ENCODE measurements around the gene PSKH1.

Gene PSKH1

DNA sequence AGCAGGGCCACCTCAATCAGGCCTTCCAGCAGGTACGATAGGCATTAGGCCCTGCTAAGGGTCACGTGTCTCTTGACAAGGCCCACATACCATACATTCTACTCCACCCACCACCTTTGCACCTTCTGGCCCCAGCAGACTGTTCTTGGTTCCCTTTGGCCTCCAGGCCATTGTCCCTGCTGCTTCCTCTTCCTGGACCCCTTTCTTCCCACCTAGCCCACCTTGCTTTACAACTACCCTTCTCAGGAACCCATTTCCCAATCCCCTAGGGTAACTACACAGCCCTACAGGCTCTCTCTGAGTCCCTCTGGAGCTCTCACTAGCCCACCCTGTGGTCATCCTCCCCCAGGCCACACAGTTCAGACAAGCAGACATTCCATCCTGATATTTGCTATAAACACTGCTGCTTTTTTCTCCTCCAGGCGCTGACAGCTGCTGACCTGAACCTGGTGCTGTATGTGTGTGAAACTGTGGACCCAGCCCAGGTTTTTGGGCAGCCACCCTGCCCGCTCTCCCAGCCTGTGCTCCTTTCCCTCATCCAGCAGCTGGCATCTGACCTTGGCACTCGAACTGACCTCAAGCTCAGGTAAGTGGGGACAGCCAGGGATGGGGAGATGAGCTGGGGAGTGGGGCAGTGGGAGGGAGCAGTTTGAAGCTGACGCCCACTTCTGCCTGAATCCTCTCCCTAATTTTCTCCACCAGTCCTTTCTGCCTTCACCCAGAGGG, 9.7 kb upstream of the PSKH1 start:
- Histone ChIP-seq H3K4me3 (ENCODE audit: low read length) (no peak overlapping the region), H3K4me1 (ENCODE audit: control insufficient read depth, insufficient read depth, low read length) (peaks cover 3% of the 10 kb centered on the region), H3K36me3 (ENCODE audit: control insufficient read depth, insufficient read depth, low read length) (peaks cover 57% of the 10 kb centered on the region), H3K9ac (ENCODE audit: low read length) (no peak overlapping the region), H3K27me3 (ENCODE audit: control insufficient read depth, insufficient read depth, low read length) (no peaks in the 10 kb centered on the region), H3K27ac (ENCODE audit: low read depth, low read length) (no peak overlapping the region)

DNA sequence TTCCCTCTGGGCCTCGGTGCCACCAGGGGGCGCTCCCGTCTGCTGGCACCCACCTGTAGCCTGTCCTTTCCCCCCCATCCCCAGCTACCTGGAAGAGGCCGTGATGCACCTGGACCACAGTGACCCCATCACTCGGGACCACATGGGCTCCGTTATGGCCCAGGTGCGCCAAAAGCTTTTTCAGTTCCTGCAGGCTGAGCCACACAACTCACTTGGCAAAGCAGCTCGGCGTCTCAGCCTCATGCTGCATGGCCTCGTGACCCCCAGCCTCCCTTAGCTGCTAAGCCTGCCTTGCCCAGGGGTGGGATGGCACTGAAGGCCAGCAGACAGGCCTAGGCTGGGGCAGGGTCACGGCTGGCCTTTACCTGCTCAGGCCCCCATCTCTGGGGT, 9.2 kb upstream of the PSKH1 start:
- Histone ChIP-seq H3K4me1 (ENCODE audit: control insufficient read depth, insufficient read depth, low read length) (peaks cover 3% of the 10 kb centered on the region), H3K36me3 (ENCODE audit: control insufficient read depth, insufficient read depth, low read length) (peaks cover 51% of the 10 kb centered on the region), H3K27me3 (ENCODE audit: control insufficient read depth, insufficient read depth, low read length) (no peaks in the 10 kb centered on the region), H3K27ac (ENCODE audit: low read depth, low read length) (no peak overlapping the region), H3K9ac (ENCODE audit: low read length) (no peak overlapping the region), H3K4me3 (ENCODE audit: low read length) (no peak overlapping the region)

- peaks cover 3% of the 10 kb centered on the region for H3K4me1 ChIP-seq (ENCODE audit: control insufficient read depth, insufficient read depth, low read length)
- peaks cover 44% of the 10 kb centered on the region for H3K36me3 ChIP-seq (ENCODE audit: control insufficient read depth, insufficient read depth, low read length)
- peak within 1 kb of the TSS; percentile 34 for H3K27ac ChIP-seq (ENCODE audit: low read depth, low read length)
- H3K4me3 ChIP-seq (ENCODE audit: low read length): no peak within 1 kb of the TSS
- H3K9ac ChIP-seq (ENCODE audit: low read length): no peak within 1 kb of the TSS
- H3K27me3 ChIP-seq (ENCODE audit: control insufficient read depth, insufficient read depth, low read length): no peaks in the 10 kb centered on the region
Observed at GRCh38 chr16:67884684-67885083, 8.4 kb upstream of the PSKH1 start, which contains the start of gene NRN1L. NRN1L (plus strand) TSS chr16:67884885; CDS start chr16:67884904, 19 bp downstream.

GRCh38 chr16:67885545-67885944, 7.5 kb upstream of the PSKH1 start:
- peaks cover 36% of the 10 kb centered on the region for H3K36me3 ChIP-seq (ENCODE audit: control insufficient read depth, insufficient read depth, low read length)
- H3K4me1 ChIP-seq (ENCODE audit: control insufficient read depth, insufficient read depth, low read length): peaks cover 3% of the 10 kb centered on the region
- no peak overlapping the region for H3K9ac ChIP-seq (ENCODE audit: low read length)
- no peaks in the 10 kb centered on the region for H3K27me3 ChIP-seq (ENCODE audit: control insufficient read depth, insufficient read depth, low read length)
- H3K4me3 ChIP-seq (ENCODE audit: low read length): no peak overlapping the region
- no peak overlapping the region for H3K27ac ChIP-seq (ENCODE audit: low read depth, low read length)

DNA sequence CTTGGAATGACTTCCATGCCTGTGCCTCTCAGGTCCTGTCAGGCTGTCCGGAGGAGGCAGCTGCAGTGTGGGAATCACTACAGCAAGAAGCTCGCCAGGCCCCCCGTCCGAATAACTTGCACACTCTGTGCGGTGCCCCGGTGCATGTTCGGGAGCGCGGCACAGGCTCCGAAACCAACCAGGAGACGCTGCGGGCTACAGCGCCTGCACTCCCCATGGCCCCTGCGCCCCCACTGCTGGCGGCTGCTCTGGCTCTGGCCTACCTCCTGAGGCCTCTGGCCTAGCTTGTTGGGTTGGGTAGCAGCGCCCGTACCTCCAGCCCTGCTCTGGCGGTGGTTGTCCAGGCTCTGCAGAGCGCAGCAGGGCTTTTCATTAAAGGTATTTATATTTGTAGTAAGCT, 7.1 kb upstream of the PSKH1 start:
- H3K27ac ChIP-seq (ENCODE audit: low read depth, low read length): no peak overlapping the region
- no peaks in the 10 kb centered on the region for H3K27me3 ChIP-seq (ENCODE audit: control insufficient read depth, insufficient read depth, low read length)
- H3K4me1 ChIP-seq (ENCODE audit: control insufficient read depth, insufficient read depth, low read length): peaks cover 3% of the 10 kb centered on the region
- H3K9ac ChIP-seq (ENCODE audit: low read length): no peak overlapping the region
- no peak overlapping the region for H3K4me3 ChIP-seq (ENCODE audit: low read length)
- H3K36me3 ChIP-seq (ENCODE audit: control insufficient read depth, insufficient read depth, low read length): peaks cover 31% of the 10 kb centered on the region

GRCh38 chr16:67886387-67886786, 6.7 kb upstream of the PSKH1 start:
- Histone ChIP-seq H3K4me3 (ENCODE audit: low read length) (no peak overlapping the region), H3K9ac (ENCODE audit: low read length) (no peak overlapping the region), H3K27ac (ENCODE audit: low read depth, low read length) (no peak overlapping the region), H3K27me3 (ENCODE audit: control insufficient read depth, insufficient read depth, low read length) (no peaks in the 10 kb centered on the region), H3K36me3 (ENCODE audit: control insufficient read depth, insufficient read depth, low read length) (peaks cover 27% of the 10 kb centered on the region), H3K4me1 (ENCODE audit: control insufficient read depth, insufficient read depth, low read length) (peaks cover 3% of the 10 kb centered on the region)

DNA sequence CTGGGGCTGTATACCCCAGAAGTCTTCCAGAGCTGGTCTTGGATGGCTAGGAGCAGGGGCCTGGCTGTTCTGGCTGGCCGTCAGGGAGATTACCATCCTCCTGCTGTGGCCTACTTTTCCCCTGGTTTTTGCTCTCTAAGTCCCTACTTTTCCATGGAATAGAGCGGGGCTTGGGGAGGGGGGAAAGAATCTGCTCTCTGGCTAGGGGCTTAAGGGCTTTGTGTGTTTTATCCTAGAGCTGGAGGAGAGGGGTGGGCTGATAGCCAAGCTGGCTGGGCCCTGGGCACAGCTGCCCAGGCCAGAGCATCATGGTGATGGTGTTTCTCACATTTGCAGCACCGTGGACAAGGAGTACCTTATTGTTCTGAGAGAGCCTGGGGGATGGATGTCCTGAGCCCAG, 4.7 kb upstream of the PSKH1 start:
- no peak overlapping the region for H3K4me3 ChIP-seq (ENCODE audit: low read length)
- no peak overlapping the region for H3K27ac ChIP-seq (ENCODE audit: low read depth, low read length)
- H3K36me3 ChIP-seq (ENCODE audit: control insufficient read depth, insufficient read depth, low read length): peaks cover 8% of the 10 kb centered on the region
- no peak overlapping the region for H3K9ac ChIP-seq (ENCODE audit: low read length)
- H3K27me3 ChIP-seq (ENCODE audit: control insufficient read depth, insufficient read depth, low read length): no peaks in the 10 kb centered on the region
- peaks cover 5% of the 10 kb centered on the region for H3K4me1 ChIP-seq (ENCODE audit: control insufficient read depth, insufficient read depth, low read length)

- Histone ChIP-seq H3K27me3 (ENCODE audit: control insufficient read depth, insufficient read depth, low read length) (no peaks in the 10 kb centered on the region), H3K9ac (ENCODE audit: low read length) (no peak overlapping the region), H3K4me1 (ENCODE audit: control insufficient read depth, insufficient read depth, low read length) (peaks cover 11% of the 10 kb centered on the region), H3K4me3 (ENCODE audit: low read length) (peak overlapping the region; percentile 53), H3K27ac (ENCODE audit: low read depth, low read length) (no peak overlapping the region), H3K36me3 (ENCODE audit: control insufficient read depth, insufficient read depth, low read length) (no peaks in the 10 kb centered on the region)
Observed at GRCh38 chr16:67892375-67892774, 679 bp upstream of the PSKH1 start.

- H3K9ac ChIP-seq (ENCODE audit: low read length): peak overlapping the region; percentile 36
- H3K4me1 ChIP-seq (ENCODE audit: control insufficient read depth, insufficient read depth, low read length): peaks cover 11% of the 10 kb centered on the region
- H3K4me3 ChIP-seq (ENCODE audit: low read length): peak overlapping the region; percentile 81
- H3K27me3 ChIP-seq (ENCODE audit: control insufficient read depth, insufficient read depth, low read length): no peaks in the 10 kb centered on the region
- peak overlapping the region; percentile 88 for H3K27ac ChIP-seq (ENCODE audit: low read depth, low read length)
- H3K36me3 ChIP-seq (ENCODE audit: control insufficient read depth, insufficient read depth, low read length): no peaks in the 10 kb centered on the region
Observed at GRCh38 chr16:67893743-67894399, 817 bp downstream of the PSKH1 start.

DNA sequence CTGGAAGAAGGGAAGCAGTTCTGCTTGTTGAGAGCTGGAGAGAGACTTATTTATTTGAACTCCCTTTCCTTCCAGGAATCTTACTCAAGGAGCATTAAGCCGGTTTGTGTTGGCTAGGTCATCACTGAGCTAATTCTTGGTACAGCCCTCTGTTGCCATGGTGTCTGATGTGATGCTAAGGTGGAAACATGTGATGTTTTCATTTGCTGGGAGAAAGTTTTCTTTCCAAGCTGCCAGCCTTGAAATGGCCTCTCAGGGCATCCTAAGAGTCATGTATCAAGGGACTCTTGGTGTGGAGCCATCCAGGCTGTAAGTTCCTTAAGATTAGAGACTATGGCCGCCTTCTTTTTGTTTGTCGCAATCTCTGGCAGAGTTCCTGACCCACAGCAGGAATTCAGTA, 4.2 kb downstream of the PSKH1 start:
- H3K36me3 ChIP-seq (ENCODE audit: control insufficient read depth, insufficient read depth, low read length): no peaks in the 10 kb centered on the region
- H3K4me3 ChIP-seq (ENCODE audit: low read length): no peak overlapping the region
- no peaks in the 10 kb centered on the region for H3K27me3 ChIP-seq (ENCODE audit: control insufficient read depth, insufficient read depth, low read length)
- no peak overlapping the region for H3K9ac ChIP-seq (ENCODE audit: low read length)
- no peak overlapping the region for H3K27ac ChIP-seq (ENCODE audit: low read depth, low read length)
- peaks cover 11% of the 10 kb centered on the region for H3K4me1 ChIP-seq (ENCODE audit: control insufficient read depth, insufficient read depth, low read length)

GRCh38 chr16:67901734-67902133, 8.7 kb downstream of the PSKH1 start:
- Histone ChIP-seq H3K9ac (ENCODE audit: low read length) (no peak overlapping the region), H3K27ac (ENCODE audit: low read depth, low read length) (no peak overlapping the region), H3K4me1 (ENCODE audit: control insufficient read depth, insufficient read depth, low read length) (no peaks in the 10 kb centered on the region), H3K36me3 (ENCODE audit: control insufficient read depth, insufficient read depth, low read length) (no peaks in the 10 kb centered on the region), H3K27me3 (ENCODE audit: control insufficient read depth, insufficient read depth, low read length) (no peaks in the 10 kb centered on the region), H3K4me3 (ENCODE audit: low read length) (no peak overlapping the region)

DNA sequence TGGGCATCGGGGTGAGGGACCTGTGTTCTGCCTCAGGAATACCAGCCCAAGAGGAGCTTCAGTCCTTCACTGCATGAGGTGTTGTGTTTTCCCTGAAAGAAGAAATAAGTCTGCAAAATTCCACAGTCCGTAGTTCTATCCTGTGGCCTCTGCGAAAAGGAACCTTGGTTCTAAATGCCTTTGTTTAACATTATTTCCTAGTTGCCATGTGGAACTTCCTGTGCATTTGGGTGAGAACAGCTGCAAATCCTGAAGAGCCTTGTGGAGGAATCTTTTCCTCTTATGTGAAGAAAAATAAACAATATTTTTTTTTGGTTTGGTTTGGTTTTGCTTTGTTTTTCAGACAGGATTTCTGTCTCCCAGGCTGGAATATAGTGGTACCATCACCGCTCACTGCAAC, 9.8 kb downstream of the PSKH1 start:
- Histone ChIP-seq H3K9ac (ENCODE audit: low read length) (no peak overlapping the region), H3K27me3 (ENCODE audit: control insufficient read depth, insufficient read depth, low read length) (no peaks in the 10 kb centered on the region), H3K4me3 (ENCODE audit: low read length) (no peak overlapping the region), H3K36me3 (ENCODE audit: control insufficient read depth, insufficient read depth, low read length) (no peaks in the 10 kb centered on the region), H3K4me1 (ENCODE audit: control insufficient read depth, insufficient read depth, low read length) (no peaks in the 10 kb centered on the region), H3K27ac (ENCODE audit: low read depth, low read length) (no peak overlapping the region)
